HG02885 (cell line): ENCODE measurements around the gene MET.
A peak's percentile ranks its signal among the peaks of the same experiment; 100 is the strongest.

ENCODE experiments used
- ATAC-seq: cut with Tn5 transposase; IDR thresholded peaks from one replicate; pipeline ENCODE4 v1.9.1; 2021; ENCODE audit warnings: mild to moderate bottlenecking; ENCODE audit not compliant: unreplicated experiment, poor library complexity

Gene MET

DNA sequence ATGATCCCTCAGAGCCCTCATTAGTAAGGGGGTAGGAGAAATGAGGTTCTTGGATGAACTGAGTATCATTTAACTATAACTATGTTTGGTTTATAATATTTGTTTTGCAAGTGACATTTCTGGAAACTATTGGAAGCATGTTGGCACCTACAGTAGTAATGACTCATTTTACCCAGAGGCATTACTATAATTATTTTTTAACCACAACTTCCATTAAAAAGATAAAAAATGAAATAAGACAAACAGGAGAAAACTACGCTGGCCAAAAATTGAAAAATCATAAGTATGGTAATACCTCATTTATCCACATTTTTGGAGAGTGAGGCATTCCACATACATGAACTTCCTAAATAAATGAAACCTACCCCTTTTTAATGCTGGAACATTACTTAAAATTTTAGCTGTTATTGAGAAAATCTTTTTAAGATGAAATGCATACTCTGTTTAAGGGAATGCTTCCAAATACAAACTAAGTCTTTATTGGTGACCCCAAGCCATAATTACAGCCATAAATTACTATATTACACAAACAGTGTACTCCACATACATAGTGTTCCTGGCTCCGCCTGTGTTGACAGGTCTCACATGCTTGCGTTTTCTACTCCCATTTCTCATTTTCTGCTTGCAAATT, 105.8 kb downstream of the MET start:
- ATAC-seq: no peak

GRCh38 chr7:116779216-116779615, 107.2 kb downstream of the MET start:
- ATAC-seq: no peak

DNA sequence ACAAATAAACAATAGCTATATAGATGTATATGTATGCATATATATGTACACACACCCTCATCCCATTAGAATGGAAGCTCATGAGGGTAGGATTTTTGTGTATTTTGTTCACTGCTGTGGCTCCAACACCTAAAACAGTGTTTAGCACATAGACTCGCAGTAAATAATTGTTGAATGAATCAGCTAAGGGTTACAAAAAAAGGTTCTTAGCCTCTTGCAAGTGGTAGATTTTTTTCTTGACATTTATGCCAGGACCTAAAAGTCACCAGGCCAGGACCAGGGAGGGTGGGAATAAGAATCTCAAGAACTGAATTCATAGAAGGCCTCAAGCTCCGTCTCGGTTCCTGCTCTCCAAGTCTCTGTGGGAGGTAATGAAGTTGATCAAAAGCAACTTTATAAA, 107.9 kb downstream of the MET start:
- no peak for ATAC-seq

- ATAC-seq: no peak
These were observed 108.5 kb downstream of the MET start for GRCh38 chr7:116780521-116780920.

DNA sequence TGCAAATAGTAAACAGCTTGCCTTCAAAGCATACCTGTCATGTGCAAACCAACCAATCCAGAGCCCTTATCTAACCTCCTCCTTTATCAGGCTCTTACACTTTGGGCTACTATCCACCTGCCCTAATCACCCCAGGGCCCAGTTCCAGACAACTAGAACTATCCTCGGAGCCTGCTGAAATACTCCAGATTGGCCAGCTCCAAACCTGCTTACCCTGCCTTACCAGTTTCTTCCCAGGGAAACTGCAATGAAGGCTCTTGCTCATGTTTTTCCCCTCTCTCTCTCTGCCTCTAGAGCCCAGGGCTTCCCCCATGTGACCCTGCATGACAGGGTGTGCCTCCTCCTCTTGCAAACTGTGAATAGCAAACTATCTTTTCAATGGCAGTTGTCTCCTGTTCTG, 109.0 kb downstream of the MET start:
- ATAC-seq: no peak

DNA sequence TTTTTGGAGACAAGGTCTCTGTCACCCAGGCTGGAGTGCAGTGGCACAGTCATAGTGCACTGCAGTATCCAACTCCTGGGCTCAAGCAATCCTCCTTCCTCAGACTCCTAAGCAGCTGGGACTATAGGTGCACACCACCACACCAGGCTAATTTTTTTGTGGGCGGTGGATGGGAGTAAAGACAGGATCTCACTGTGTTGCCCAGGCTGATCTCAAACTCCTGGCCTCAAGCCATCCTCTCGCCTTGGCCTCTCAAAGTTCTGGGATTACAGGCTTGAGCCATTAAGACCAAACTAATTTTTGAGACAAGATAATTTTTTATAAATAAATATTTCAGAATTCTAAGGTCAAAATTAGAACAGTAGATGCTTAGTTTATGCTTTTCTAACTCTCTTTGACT, 109.6 kb downstream of the MET start:
- no peak for ATAC-seq

GRCh38 chr7:116782177-116782711, 110.2 kb downstream of the MET start:
- no peak for ATAC-seq

- no peak for ATAC-seq
These were observed 111.8 kb downstream of the MET start for GRCh38 chr7:116783666-116784318.

DNA sequence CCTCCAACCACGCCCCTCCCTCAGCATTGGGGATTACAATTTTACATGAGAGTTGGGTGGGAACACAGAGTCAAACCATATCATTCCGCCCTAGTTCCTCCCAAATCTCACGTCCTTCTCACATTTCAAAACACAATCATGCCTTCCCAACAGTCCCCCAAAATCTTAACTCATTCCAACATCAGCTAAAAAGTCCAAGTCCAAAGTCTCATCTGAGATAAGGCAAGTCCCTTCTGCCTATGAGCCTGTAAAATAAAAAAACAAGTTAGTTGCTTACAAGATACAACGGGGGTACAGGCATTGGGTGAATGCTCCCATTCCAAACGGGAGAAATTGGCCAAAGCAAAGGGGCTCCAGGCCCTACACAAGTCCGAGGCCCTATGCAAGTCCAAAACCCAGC, 112.7 kb downstream of the MET start:
- ATAC-seq: no peak

DNA sequence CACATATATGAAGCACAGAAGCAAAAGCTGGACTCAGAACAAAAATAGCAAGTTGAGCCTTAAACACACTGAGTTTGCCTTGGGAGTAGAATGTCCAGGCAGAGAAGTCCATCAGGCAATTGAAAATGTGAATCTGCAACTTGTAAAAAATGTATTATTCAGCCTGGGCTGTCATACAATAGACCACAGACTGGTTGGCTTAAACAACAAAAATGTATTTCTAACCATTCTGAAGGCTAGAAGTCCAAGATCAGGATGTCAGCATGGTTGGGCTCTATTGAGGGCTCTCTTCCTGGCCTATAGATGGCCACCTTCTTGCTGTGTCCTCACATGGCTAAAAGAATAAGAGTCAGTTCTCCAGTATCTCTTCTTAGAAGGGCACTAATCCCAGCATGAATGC, 113.8 kb downstream of the MET start:
- no peak for ATAC-seq

- peak; percentile 99 for ATAC-seq
These were observed 114.9 kb downstream of the MET start for GRCh38 chr7:116786791-116787443.

- ATAC-seq: no peak
These were observed 115.9 kb downstream of the MET start for GRCh38 chr7:116787881-116788280.

- no peak for ATAC-seq
These were observed 116.7 kb downstream of the MET start for GRCh38 chr7:116788572-116789197.

DNA sequence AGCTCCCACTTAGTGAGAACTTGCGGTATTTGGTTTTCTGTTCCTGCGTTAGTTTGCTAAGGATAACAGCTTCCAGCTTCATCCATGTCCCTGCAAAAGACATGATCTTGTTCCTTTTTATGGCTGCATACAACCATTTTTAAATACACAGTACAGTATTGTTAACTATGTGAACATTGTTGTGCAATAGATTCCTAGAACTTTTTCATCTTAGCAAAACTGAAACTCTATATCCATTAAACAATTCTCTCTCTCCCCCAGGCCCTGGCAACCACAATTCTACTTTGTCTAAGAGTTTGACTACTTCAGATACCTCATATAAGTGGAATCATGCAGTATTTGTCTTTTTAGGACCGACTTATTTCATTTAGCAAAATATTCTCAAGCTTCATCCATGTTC, 118.0 kb downstream of the MET start:
- no peak for ATAC-seq

DNA sequence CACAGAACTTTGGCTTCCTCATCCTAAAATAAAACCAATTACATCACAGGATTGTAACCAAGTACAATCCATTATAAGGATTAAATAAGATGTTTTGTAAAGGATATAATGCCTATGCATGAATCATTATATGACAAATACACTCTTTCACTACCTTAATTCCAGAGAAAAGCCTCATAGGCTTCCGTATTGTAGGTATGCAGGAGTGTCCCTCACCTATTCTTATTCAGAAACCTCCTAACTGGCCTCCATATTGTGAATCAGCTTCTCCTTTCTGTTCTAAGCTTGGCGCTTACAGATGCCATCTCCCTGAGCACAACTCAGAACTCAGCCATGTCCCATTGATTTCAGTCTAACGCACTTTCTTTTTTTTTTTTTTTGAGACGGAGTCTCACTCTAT, 120.8 kb downstream of the MET start:
- ATAC-seq: no peak

DNA sequence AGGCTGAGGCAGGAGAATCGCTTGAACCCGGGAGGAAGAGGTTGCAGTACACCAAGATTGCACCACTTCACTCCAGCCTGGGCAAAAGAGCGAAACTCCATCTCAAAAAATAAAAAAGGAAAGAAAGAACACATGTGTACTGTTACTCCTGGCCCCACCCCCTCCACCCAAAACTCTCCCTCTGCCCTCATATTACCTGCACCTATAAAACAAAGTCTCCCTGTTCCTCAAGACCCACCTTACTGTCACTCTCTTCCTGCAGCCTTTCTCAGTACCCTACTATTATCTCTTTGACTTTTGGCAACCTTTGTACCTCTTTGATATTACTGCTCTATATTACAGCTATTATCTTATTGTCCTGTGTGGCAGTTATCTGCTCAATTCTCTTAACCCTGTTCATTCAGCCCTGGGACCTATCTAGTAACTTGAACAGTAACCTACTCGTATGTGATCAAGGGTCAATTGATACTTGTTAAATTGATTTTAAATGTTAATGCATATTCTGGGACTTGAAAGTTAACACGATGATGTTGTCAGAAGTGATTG, 121.9 kb downstream of the MET start:
- ATAC-seq: no peak

- no peak for ATAC-seq
These were observed 124.5 kb downstream of the MET start for GRCh38 chr7:116796471-116796870.

GRCh38 chr7:116797612-116798011, 125.6 kb downstream of the MET start:
- no peak for ATAC-seq

DNA sequence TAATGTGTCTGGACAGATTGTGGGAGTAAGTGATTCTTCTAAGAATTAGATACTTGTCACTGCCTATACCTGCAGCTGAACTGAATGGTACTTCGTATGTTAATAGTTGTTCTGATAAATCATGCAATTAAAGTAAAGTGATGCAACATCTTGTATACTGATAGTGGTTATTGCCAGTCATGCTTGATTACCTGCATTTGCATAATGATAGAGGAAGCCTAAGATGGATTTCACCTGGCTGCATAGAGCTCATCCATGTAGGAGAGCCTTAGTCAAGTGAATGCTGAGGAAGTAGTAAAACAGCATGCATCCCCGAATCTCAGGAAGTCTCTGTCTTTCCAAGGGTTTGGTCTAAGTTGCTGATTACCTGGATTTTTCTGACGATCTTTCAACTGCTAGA, 126.2 kb downstream of the MET start:
- ATAC-seq: no peak

DNA sequence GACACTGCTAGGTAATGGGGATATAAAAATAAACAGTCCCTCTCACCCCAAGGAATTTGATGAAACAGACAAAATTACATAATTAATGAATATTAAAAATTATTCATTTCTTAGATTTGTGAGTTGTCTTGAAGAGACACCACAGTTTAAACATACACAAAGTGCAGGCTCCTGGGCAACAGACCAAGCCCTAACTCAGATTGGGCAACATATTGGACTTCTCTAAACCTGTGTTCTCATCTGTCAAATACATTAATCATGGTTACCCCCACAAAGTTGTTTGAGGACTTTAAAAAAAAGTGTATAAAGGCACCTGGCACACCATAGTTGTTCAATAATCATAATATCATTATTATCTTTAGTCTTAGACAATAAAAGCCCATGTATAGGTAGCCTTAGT, 127.9 kb downstream of the MET start:
- ATAC-seq: no peak

GRCh38 chr7:116800594-116800993, 128.6 kb downstream of the MET start:
- no peak for ATAC-seq
